Measurements from ENCODE around the gene NTM.

- no peak for TF ChIP-seq POLR2AphosphoS5 (IDR thresholded peaks at IDR 0.05; ENCODE audit: low read depth)
- TF ChIP-seq CTCF (IDR thresholded peaks at IDR 0.05; ENCODE audit: insufficient read depth, low read length) = no peak
- TF ChIP-seq REST (IDR thresholded peaks at IDR 0.05; ENCODE audit: insufficient replicate concordance, low read depth) = no peak
- TF ChIP-seq GABPA (IDR thresholded peaks at IDR 0.05; ENCODE audit: low read depth) = no peak
- 0 out of 2 replicates have a peak, but pooled peaks have one; percentile 19 for TF ChIP-seq SPI1 (IDR thresholded peaks at IDR 0.05; ENCODE audit: borderline replicate concordance, low read depth)
Measured at GRCh38 chr11:131913267-131913666, 542.9 kb downstream of the NTM start.
